SH-SY5Y (cell line): ENCODE data around the gene SCP2D1.

Experiments used
- GATA2 ChIP-seq: IDR thresholded peaks from 2 replicates; pipeline ENCODE4 v1.6.1; 2011; ENCODE audit warnings: mild to moderate bottlenecking, low read depth, low read length
- GATA3 ChIP-seq: IDR thresholded peaks from 2 replicates; pipeline ENCODE4 v1.6.1; 2011; ENCODE audit warnings: low read depth, mild to moderate bottlenecking, low read length, moderate library complexity

- TF ChIP-seq GATA2: no peak
- TF ChIP-seq GATA3: no peak
Measured at GRCh38 chr20:18815194-18815942, 1.8 kb downstream of the SCP2D1 start.
